Left ventricle myocardium inferior (tissue), 1 donor: ENCODE results near the gene MRTFB. TPM values are rescaled to one million over a fixed set of nuclear protein-coding genes. Genes with fewer than 3 reads are reported as not detected.
"Not testable (repeated sequence)": the region's sequence is repeated elsewhere in the genome, so short reads cannot be mapped to it uniquely, and the experiment has no call there.

Experiments used
- DNase-seq: peaks from one replicate; pipeline ENCODE4 v3.0.0-alpha.2; 2020
- H3K27ac ChIP-seq: fragments of 200-600 bp; replicated peaks from 2 replicates; pipeline ENCODE4 v1.8.0; 2021
- H3K27me3 ChIP-seq: fragments of 200-600 bp; 2 replicates; pipeline ENCODE4 v1.8.0; 2021; ENCODE audit warnings: low read depth
- H3K36me3 ChIP-seq: fragments of 200-600 bp; 2 replicates; pipeline ENCODE4 v1.8.0; 2021
- H3K4me1 ChIP-seq: fragments of 200-600 bp; 2 replicates; pipeline ENCODE4 v1.8.0; 2021
- H3K4me3 ChIP-seq: fragments of 200-600 bp; 2 replicates; pipeline ENCODE4 v1.8.0; 2021; ENCODE audit warnings: mild to moderate bottlenecking, moderate library complexity
- H3K9me3 ChIP-seq: fragments of 200-600 bp; replicated peaks from 2 replicates; pipeline ENCODE4 v1.8.0; 2021
- CTCF ChIP-seq: fragments of 200-600 bp; IDR thresholded peaks from 2 replicates; pipeline ENCODE4 v1.8.0; 2021; ENCODE audit warnings: antibody characterized with exemption, mild to moderate bottlenecking, borderline replicate concordance
- intact Hi-C: fragments of 100-400 bp; cut with micrococcal nuclease; formaldehyde crosslinking; loops from one replicate; pipeline ENCODE4 v1.11.0; 2022
- total RNA-seq: library from RNA; stranded (reverse); fragmentation: NEBNext Ultra II Directional; extraction: Animal tissue kit (Norgen Biotek cat#: 25700); gene quantifications from one replicate; pipeline ENCODE4 v1.2.1, GENCODE V29; 2021
- donor health status: DM: no; HTN: yes; CAD: no; lungs with severe emphysema.

MRTFB gene
- total RNA-seq, 1 donor from 2014 or later, result 24.3 TPM

GRCh38 chr16:14043793-14044192 lies 27.3 kb upstream of the MRTFB start:
- no peaks in the 10 kb centered on the region for H3K27me3 ChIP-seq
- no peak for DNase-seq
- H3K36me3 ChIP-seq, result peaks cover 2% of the 10 kb centered on the region
- H3K27ac ChIP-seq, result peak overlapping the region; percentile 76
- no peak overlapping the region for H3K4me3 ChIP-seq
- H3K4me1 ChIP-seq, result peaks cover 17% of the 10 kb centered on the region
- TF ChIP-seq CTCF, result no peak
- peaks cover 5% of the 10 kb centered on the region for H3K9me3 ChIP-seq
- intact Hi-C loops, result no loop called here

- H3K27me3 ChIP-seq, H3K27ac ChIP-seq, H3K4me3 ChIP-seq, DNase-seq, H3K9me3 ChIP-seq, intact Hi-C loops, H3K36me3 ChIP-seq: not testable (repeated sequence)
- H3K4me1 ChIP-seq, result peaks cover 18% of the 10 kb centered on the region
These were observed 23.8 kb upstream of the MRTFB start for GRCh38 chr16:14047121-14047859.

- no peak for DNase-seq
- no peak overlapping the region for H3K4me3 ChIP-seq
- no peak overlapping the region for H3K27ac ChIP-seq
These were observed 20.7 kb upstream of the MRTFB start for GRCh38 chr16:14050291-14051027.

GRCh38 chr16:14051103-14051729 lies 19.9 kb upstream of the MRTFB start:
- H3K4me1 ChIP-seq, result peaks cover 4% of the 10 kb centered on the region
- no peak for DNase-seq
- H3K36me3 ChIP-seq, result no peaks in the 10 kb centered on the region
- no peak overlapping the region for H3K27ac ChIP-seq
- intact Hi-C loops, result no loop called here
- no peak overlapping the region for H3K4me3 ChIP-seq
- H3K27me3 ChIP-seq, result no peaks in the 10 kb centered on the region
- TF ChIP-seq CTCF, result no peak
- H3K9me3 ChIP-seq, result peaks cover 3% of the 10 kb centered on the region

More at GRCh38 chr16:14050291-14051027, 20.7 kb upstream of the MRTFB start:
- Histone ChIP-seq H3K36me3 (no peaks in the 10 kb centered on the region), H3K9me3 (no peaks in the 10 kb centered on the region), H3K27me3 (no peaks in the 10 kb centered on the region), H3K4me1 (peaks cover 4% of the 10 kb centered on the region)
- TF ChIP-seq CTCF, result no peak
- intact Hi-C loops, result no loop called here

GRCh38 chr16:14056970-14057369 lies 14.1 kb upstream of the MRTFB start:
- H3K36me3 ChIP-seq, result no peaks in the 10 kb centered on the region
- intact Hi-C loops, result no loop called here
- DNase-seq, result no peak
- no peaks in the 10 kb centered on the region for H3K27me3 ChIP-seq
- peak overlapping the region; percentile 76 for H3K27ac ChIP-seq
- no peak overlapping the region for H3K4me3 ChIP-seq
- peaks cover 10% of the 10 kb centered on the region for H3K9me3 ChIP-seq
- peaks cover 4% of the 10 kb centered on the region for H3K4me1 ChIP-seq
- TF ChIP-seq CTCF, result no peak
